AG04449 (cell line): ENCODE measurements around the gene OR14C36.

ENCODE experiments used
- CTCF ChIA-PET: fragments of 350-600 bp; formaldehyde crosslinking; extraction: SDS; loops from one replicate; lab custom pipeline; 2021; ENCODE audit warnings: antibody characterized with exemption; lab: Yijun Ruan, JAX
- POLR2A ChIA-PET: fragments of 400-600, 350-600 bp; formaldehyde crosslinking; extraction: SDS; loops from one replicate; lab custom pipeline; 2020; ENCODE audit warnings: antibody characterized with exemption, inconsistent platforms; lab: Yijun Ruan, JAX
- DNase-seq: peaks from one replicate; pipeline ENCODE4 v3.0.0-alpha.2; 2010; ENCODE audit warnings: low read depth, low spot score
- H3K4me3 ChIP-seq: 2 replicates; pipeline ENCODE4 v1.5.1; 2011; ENCODE audit warnings: low read depth, mild to moderate bottlenecking, control low read depth, low read length
- TF ChIP-seq, protein P1 (sequence below): IDR thresholded peaks from one replicate; pipeline ENCODE4 v1.5.1; 2011; ENCODE audit warnings: mild to moderate bottlenecking, moderate library complexity, low read length, control low read depth, inconsistent platforms; ENCODE audit not compliant: insufficient read depth; ENCODE audit errors: missing control alignments

Gene OR14C36

DNA sequence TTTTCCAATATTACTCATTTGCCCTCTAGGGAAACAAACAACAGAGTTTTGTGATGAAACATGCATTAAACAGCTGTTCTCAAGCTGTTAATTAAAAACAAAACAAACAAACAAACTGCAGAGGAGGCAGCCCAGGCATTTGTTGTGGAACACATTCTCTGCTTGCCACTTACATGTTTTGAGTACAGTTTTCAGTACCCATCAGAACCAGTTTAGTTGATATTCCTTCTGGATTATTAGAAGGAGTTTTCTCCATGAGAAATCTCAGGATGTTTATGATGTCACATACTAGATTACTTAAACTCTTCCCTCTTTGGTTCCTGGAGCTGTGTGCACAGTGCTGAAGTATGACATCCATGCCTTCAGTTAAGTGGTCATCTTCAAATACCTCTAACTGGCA, 26.9 kb downstream of the OR14C36 start, which contains the start of gene OR2T6:
Gene OR2T6 (plus strand): TSS at position 301 of the 400 bp plus-strand sequence. CDS start 11,863 bp downstream, outside the sequence.
- POLR2A ChIA-PET: no interaction called here
- no peak for DNase-seq
- CTCF ChIA-PET: no interaction called here
- TF ChIP-seq, protein P1, sequence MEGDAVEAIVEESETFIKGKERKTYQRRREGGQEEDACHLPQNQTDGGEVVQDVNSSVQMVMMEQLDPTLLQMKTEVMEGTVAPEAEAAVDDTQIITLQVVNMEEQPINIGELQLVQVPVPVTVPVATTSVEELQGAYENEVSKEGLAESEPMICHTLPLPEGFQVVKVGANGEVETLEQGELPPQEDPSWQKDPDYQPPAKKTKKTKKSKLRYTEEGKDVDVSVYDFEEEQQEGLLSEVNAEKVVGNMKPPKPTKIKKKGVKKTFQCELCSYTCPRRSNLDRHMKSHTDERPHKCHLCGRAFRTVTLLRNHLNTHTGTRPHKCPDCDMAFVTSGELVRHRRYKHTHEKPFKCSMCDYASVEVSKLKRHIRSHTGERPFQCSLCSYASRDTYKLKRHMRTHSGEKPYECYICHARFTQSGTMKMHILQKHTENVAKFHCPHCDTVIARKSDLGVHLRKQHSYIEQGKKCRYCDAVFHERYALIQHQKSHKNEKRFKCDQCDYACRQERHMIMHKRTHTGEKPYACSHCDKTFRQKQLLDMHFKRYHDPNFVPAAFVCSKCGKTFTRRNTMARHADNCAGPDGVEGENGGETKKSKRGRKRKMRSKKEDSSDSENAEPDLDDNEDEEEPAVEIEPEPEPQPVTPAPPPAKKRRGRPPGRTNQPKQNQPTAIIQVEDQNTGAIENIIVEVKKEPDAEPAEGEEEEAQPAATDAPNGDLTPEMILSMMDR: no peak
- H3K4me3 ChIP-seq: no peak within 1 kb of the TSS

DNA sequence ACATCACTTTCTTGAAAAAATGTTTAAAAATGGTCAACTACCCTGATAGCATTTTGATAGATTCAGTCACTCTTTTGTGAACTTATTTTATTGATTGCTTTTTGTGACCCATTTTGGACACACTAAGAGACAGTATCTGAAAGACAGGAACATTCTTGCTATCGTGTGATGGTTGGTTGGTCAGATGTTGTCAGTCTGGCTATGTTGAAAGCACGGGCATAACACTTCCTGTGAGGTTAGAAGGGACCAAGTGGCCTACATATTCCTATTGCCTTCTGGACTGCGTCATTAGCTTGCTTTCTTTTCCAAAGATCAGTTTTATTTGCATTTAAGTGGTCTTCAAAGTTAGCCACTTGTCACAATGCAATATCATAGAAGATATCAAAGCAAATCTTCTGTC, 28.3 kb downstream of the OR14C36 start:
- ChIA-PET POLR2A (no interaction called here), CTCF (no interaction called here)
- no peak for DNase-seq
- H3K4me3 ChIP-seq: no peak overlapping the region
- TF ChIP-seq, protein P1: no peak

DNA sequence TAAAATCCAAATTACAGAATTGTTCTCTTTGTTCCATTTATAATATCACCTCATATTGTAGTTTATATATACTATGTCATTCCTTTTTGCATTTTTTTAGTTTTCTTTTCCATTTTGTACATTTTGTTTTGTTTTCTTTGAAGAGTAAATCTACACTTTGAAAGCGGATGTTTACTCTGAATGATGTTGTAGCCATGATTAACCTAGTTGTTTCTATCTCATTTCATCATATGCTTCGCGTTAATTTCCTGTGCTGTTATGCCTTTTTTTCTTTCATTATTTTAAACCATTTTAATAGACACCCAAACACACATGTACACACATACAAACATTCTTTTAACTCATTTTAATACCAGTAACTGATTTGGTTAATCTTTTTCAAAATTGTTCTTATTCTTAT, 32.3 kb downstream of the OR14C36 start:
- CTCF ChIA-PET: no interaction called here
- H3K4me3 ChIP-seq: no peak overlapping the region
- DNase-seq: no peak
- TF ChIP-seq, protein P1: no peak
- POLR2A ChIA-PET: no interaction called here

DNA sequence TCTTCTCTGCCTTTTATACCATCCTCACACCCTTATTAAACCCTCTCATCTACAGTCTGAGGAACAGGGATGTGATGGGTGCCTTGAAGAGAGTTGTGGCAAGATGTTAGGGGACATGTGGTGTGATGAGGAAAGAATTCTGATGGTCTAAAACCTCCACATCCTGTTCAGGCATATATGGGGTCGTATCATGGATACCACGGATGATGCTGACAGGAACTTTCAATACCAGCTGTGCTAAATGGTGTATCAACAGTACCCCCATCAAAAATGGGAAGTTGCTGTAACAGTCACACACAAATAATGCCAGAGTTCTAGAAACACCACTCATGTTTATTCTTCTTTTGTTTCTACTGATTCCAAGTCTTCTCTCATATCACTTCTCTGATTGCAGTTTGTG, 39.9 kb downstream of the OR14C36 start:
- no peak for DNase-seq
- TF ChIP-seq, protein P1: no peak
- CTCF ChIA-PET: no interaction called here
- POLR2A ChIA-PET: no interaction called here
- H3K4me3 ChIP-seq: no peak overlapping the region

DNA sequence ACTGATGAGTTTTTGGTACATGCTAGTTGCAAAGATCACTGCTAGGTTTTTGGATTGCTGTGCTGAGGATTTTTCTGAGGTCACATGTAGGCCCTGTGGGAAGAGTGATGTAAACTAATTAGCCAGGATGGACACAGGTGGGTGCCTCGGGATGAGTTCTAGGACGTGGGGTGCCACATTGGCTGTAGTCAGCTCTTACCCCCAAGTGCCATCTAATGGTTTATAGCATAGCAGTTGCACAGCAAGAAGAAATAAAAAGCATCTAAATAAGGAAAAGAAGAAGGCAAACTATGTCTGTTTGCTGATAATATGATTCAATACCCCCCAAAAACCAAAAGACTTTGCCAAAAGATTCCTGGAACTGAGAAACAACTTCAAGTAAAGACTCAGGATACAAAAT, 44.5 kb downstream of the OR14C36 start:
- no peak overlapping the region for H3K4me3 ChIP-seq
- POLR2A ChIA-PET: no interaction called here
- TF ChIP-seq, protein P1: no peak

More for the DNA sequence above, 44.5 kb downstream of the OR14C36 start:
- DNase-seq: no peak
- CTCF ChIA-PET: no interaction called here
